ENCODE data around the gene POC1A.
"Not testable (repeated sequence)": the region's sequence is repeated elsewhere in the genome, so short reads cannot be mapped to it uniquely, and the experiment has no call there.

Gene POC1A

GRCh38 chr3:52059781-52060180 is 94.4 kb downstream of the POC1A start:
- no peak for DNase-seq

- no peak for DNase-seq
Observed at GRCh38 chr3:52057812-52058495, 96.3 kb downstream of the POC1A start.

GRCh38 chr3:52056968-52057811 is 97.0 kb downstream of the POC1A start:
- DNase-seq = peak; percentile 90

DNA sequence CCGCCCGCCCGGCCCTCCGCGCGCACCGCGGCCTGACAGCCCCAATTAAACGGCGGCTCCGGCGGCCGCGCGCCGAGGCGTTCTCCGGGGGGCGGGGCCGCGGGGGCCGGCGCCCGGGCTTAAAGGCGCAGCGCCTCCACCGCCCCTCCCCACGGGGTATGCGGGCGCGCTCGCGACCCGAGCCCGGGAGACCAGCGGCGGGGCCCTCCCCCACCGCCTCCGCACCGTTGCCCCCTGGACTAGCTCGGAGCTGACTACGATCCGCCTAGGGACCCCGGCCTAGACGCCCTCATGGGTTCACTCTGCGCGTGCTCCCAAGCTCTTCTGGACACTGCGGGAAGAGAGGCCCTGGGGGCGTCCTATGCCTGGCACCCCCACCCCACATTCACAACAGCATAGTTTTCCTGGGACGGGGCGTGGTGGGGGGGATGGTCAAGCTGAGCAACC is 97.7 kb downstream of the POC1A start, which contains the start of gene DUSP7:
Gene DUSP7, minus strand, starts transcription at position 51 of the 447 bp plus-strand sequence. CDS start 205 bp downstream, outside the sequence.
- peak; percentile 36 for DNase-seq

GRCh38 chr3:52055537-52056351 is 98.5 kb downstream of the POC1A start:
- DNase-seq = peak; percentile 17

DNA sequence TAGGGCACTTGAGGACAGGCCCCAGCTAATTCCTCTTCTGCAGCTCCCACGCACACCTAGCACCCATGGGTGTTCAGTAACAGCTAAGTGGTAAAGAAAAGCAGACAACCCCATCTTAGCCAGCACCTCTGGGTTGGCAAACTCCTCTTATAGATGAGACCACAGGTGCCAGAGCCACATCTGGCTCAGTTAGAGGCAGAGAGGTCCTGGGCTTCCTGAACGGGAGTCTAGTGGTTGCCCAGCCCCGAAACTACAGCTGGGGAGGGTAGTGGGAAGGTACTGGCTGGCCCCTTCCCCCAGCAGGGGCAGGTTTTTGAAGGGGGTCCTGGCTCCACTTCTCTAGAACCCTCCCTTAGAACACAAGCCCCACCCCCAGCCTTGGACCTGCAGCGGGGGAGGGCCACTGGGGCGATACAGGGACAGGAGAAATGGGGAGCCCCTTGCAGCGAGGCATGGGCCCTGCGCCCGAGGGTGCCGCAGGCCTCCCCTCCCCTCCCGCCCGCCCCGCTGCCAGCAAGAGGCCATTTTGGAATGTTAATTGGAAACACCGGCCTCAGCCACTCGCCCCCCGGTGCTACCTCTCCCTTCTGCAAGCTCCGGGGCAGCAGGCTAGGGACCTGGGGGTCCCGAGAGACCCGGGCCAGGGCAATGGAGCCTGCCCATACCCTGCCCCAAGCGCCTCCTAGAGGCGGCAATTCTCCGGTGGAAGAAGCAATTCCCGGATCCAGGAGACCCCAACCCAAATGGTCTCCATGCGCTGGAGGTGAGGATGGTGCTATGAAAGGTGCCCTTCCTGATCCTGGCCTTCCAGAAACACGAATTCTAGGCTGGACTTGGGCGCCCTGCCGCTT is 99.3 kb downstream of the POC1A start:
- no peak for DNase-seq

GRCh38 chr3:52053307-52054304 is 100.6 kb downstream of the POC1A start:
- no peak for DNase-seq

GRCh38 chr3:52052831-52053306 is 101.4 kb downstream of the POC1A start:
- peak; percentile 22 for DNase-seq

GRCh38 chr3:52051444-52051843 is 102.8 kb downstream of the POC1A start:
- no peak for DNase-seq

DNA sequence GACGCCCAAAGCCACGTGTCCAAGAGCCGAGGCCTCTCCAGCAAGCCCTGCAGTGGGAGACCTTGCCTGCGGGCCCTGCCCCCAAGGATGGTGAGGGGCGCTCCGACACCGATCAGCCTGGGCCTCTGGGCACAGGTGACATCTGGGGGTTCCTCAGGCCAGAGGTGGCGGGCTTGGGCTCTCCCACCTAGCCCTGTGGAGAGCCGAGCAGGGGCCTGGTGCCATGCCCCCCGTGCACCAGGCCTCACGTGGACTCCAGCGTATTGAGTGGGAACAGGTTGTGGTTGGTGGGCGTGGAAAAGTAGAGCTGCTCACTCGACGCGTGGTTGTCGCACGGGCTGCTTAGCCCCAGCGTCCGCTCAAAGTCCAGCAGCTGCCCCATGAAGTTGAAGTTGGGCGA is 103.7 kb downstream of the POC1A start:
- no peak for DNase-seq

GRCh38 chr3:52049503-52049902 is 104.7 kb downstream of the POC1A start:
- no peak for DNase-seq

GRCh38 chr3:52047295-52047960 is 106.8 kb downstream of the POC1A start:
- DNase-seq = no peak

- no peak for DNase-seq
Observed at GRCh38 chr3:52046902-52047239, 107.4 kb downstream of the POC1A start.

- DNase-seq = no peak
Observed at GRCh38 chr3:52046186-52046901, 107.9 kb downstream of the POC1A start.

DNA sequence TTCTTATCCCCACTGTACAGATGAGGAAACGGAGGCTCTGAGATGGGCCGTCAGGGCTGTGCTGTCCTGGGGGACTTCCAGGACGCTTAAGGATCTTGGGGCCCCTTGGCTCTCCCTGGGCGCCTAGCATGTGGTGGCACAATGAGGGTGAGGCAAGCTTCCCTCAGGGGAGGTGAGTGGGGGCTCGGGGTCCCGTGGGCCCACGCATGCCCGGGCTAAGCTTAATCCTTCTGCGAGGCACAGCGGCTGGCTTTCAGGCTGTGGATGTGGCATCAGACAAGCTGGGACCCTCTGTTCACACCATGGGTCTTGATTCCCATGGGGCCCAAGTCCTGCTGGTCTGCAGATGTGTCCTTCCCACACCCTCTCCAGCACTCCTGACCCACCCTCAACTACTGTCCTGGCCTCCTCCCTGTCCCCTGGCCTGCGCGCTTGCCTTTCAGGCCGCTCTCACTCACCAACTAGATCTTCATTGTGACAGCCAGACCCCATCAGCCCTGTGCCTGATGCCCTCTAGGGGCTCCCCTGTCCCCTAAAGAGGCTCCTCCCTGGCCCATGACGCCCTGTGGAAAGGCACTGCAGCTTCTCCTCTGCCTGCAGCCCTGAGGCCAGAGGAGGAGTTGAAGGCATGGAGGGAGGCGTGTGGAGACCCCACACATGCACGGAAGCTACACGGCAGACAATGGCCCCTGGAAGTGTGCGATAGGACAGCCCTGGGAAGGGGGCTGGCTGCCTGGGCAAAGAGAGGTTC is 109.2 kb downstream of the POC1A start:
- no peak for DNase-seq

GRCh38 chr3:52043750-52044149 is 110.5 kb downstream of the POC1A start:
- DNase-seq = no peak

- DNase-seq = not testable (repeated sequence)
Observed at GRCh38 chr3:52043039-52043438, 111.2 kb downstream of the POC1A start.

- no peak for DNase-seq
Observed at GRCh38 chr3:52041118-52041731, 113.0 kb downstream of the POC1A start.

Data from NCI-H510A (cell line).